ENCODE data around the gene MBD5.

GRCh38 chr2:147980940-147981528, 39.9 kb upstream of the MBD5 start:
- TF ChIP-seq CHD1 (IDR thresholded peaks at IDR 0.05; ENCODE audit: low read depth, low read length) (no peak), MAZ (IDR thresholded peaks at IDR 0.05; ENCODE audit: borderline replicate concordance, low read depth, low read length) (no peak)

All from IMR-90 (cell line).